Osteocyte (in vitro differentiated cells): ENCODE results near the gene OR2A14. TPM values are rescaled to one million over a fixed set of nuclear protein-coding genes. Genes with fewer than 3 reads are reported as not detected.

Experiments used
- DNase-seq: peaks from one replicate; pipeline ENCODE4 v3.0.0; 2021; ENCODE audit warnings: mixed read lengths; ENCODE audit not compliant: unreplicated experiment; ENCODE audit errors: extremely low spot score
- H3K27ac Mint-ChIP-seq: one replicate; pipeline ENCODE4 v1.8.0; 2021; ENCODE audit warnings: mild to moderate bottlenecking, mixed read lengths; ENCODE audit not compliant: unreplicated experiment
- H3K27me3 Mint-ChIP-seq: one replicate; pipeline ENCODE4 v1.8.0; 2021; ENCODE audit warnings: mixed read lengths; ENCODE audit not compliant: unreplicated experiment
- H3K36me3 Mint-ChIP-seq: one replicate; pipeline ENCODE4 v1.8.0; 2021; ENCODE audit warnings: mixed read lengths; ENCODE audit not compliant: unreplicated experiment
- H3K4me1 Mint-ChIP-seq: one replicate; pipeline ENCODE4 v1.8.0; 2021; ENCODE audit warnings: mixed read lengths; ENCODE audit not compliant: unreplicated experiment
- H3K4me3 Mint-ChIP-seq: one replicate; pipeline ENCODE4 v1.8.0; 2021; ENCODE audit warnings: mild to moderate bottlenecking, moderate library complexity, mixed read lengths; ENCODE audit not compliant: unreplicated experiment
- H3K9me3 Mint-ChIP-seq: one replicate; pipeline ENCODE4 v1.8.0; 2021; ENCODE audit warnings: mixed read lengths; ENCODE audit not compliant: unreplicated experiment
- CTCF ChIP-seq: fragments of 200-600 bp; sonication (generic); IDR thresholded peaks from 2 replicates; pipeline ENCODE4 v1.5.0; 2021; ENCODE audit warnings: antibody characterized with exemption, mild to moderate bottlenecking, moderate library complexity
- total RNA-seq: library from RNA; stranded (reverse); gene quantifications from 2 replicates; pipeline ENCODE4 v1.2.1, GENCODE V29; 2021

Gene OR2A14
- total RNA-seq, 1 donor from 2014 or later = not detected

- DNase-seq = no peak
- Mint-ChIP-seq H3K27ac (no peak overlapping the region), H3K36me3 (no peaks in the 10 kb centered on the region), H3K4me1 (no peaks in the 10 kb centered on the region), H3K27me3 (no peaks in the 10 kb centered on the region), H3K4me3 (no peak overlapping the region), H3K9me3 (no peaks in the 10 kb centered on the region)
- no peak for TF ChIP-seq CTCF
Observed at GRCh38 chr7:144090667-144091066, 32.3 kb upstream of the OR2A14 start.

- Mint-ChIP-seq H3K27me3 (peaks cover 24% of the 10 kb centered on the region), H3K27ac (no peak overlapping the region), H3K4me1 (no peaks in the 10 kb centered on the region), H3K9me3 (no peaks in the 10 kb centered on the region), H3K36me3 (no peaks in the 10 kb centered on the region), H3K4me3 (no peak overlapping the region)
- no peak for DNase-seq
- no peak for TF ChIP-seq CTCF
Observed at GRCh38 chr7:144098776-144099175, 24.2 kb upstream of the OR2A14 start.

- H3K4me1 Mint-ChIP-seq = no peaks in the 10 kb centered on the region
- peaks cover 31% of the 10 kb centered on the region for H3K27me3 Mint-ChIP-seq
- H3K36me3 Mint-ChIP-seq = no peaks in the 10 kb centered on the region
- no peak overlapping the region for H3K27ac Mint-ChIP-seq
- DNase-seq = no peak
- no peak overlapping the region for H3K4me3 Mint-ChIP-seq
- no peaks in the 10 kb centered on the region for H3K9me3 Mint-ChIP-seq
- TF ChIP-seq CTCF = no peak
Observed at GRCh38 chr7:144100607-144101006, 22.4 kb upstream of the OR2A14 start.

- H3K36me3 Mint-ChIP-seq = no peaks in the 10 kb centered on the region
- no peak for TF ChIP-seq CTCF
- H3K27me3 Mint-ChIP-seq = peaks cover 37% of the 10 kb centered on the region
- no peaks in the 10 kb centered on the region for H3K4me1 Mint-ChIP-seq
- no peaks in the 10 kb centered on the region for H3K9me3 Mint-ChIP-seq
- no peak overlapping the region for H3K4me3 Mint-ChIP-seq
- H3K27ac Mint-ChIP-seq = no peak overlapping the region
- DNase-seq = no peak
Observed at GRCh38 chr7:144102041-144102440, 20.9 kb upstream of the OR2A14 start.

GRCh38 chr7:144105211-144105610 lies 17.8 kb upstream of the OR2A14 start:
- H3K27ac Mint-ChIP-seq = no peak overlapping the region
- no peaks in the 10 kb centered on the region for H3K36me3 Mint-ChIP-seq
- DNase-seq = no peak
- no peak for TF ChIP-seq CTCF
- no peaks in the 10 kb centered on the region for H3K9me3 Mint-ChIP-seq
- H3K4me1 Mint-ChIP-seq = no peaks in the 10 kb centered on the region
- peaks cover 30% of the 10 kb centered on the region for H3K27me3 Mint-ChIP-seq
- H3K4me3 Mint-ChIP-seq = no peak overlapping the region
